ENCODE data around the gene HTT.

GRCh38 chr4:3192188-3192587, 117.7 kb downstream of the HTT start:
- TF ChIP-seq CTCF (IDR thresholded peaks at IDR 0.05 in 2 of 3, conservative IDR thresholded peaks at IDR 0.05 in 1 of 3; ENCODE audit: borderline replicate concordance in 1 of 3, insufficient read depth in 1 of 3, low read depth in 2 of 3, low read length in 2 of 3), result no peak
- TF ChIP-seq POLR2AphosphoS5 (IDR thresholded peaks at IDR 0.05; ENCODE audit: low read depth, low read length), result no peak
- no peak for TF ChIP-seq MAX (IDR thresholded peaks at IDR 0.05)
- TF ChIP-seq SRF (IDR thresholded peaks at IDR 0.05; ENCODE audit: low read depth), result no peak
- TF ChIP-seq ZFX (IDR thresholded peaks at IDR 0.05), result no peak
- no peak for TF ChIP-seq SP1 (IDR thresholded peaks at IDR 0.05; ENCODE audit: low read depth)
